Tibial nerve (tissue), 4 donors: Measurements from ENCODE around the gene FKBP6. TPM values are rescaled to one million over a fixed set of nuclear protein-coding genes. Genes with fewer than 3 reads are reported as not detected.
"Not testable (repeated sequence)": the region's sequence is repeated elsewhere in the genome, so short reads cannot be mapped to it uniquely, and the experiment has no call there.

Source experiments
- DNase-seq, 2 donors: peaks; one replicate each; pipeline ENCODE4 v3.0.0-alpha.2; 2019; ENCODE audit warnings: low spot score in 2 of 2
- H3K27ac ChIP-seq, 4 donors: fragments of 200-600 bp; sonication (generic) in 3 of 4; one replicate each; pipeline ENCODE4 v1.5.1; 2017 to 2019; ENCODE audit warnings: mild to moderate bottlenecking in 1 of 4
- H3K27me3 ChIP-seq, 2 donors: fragments of 200-600 bp; sonication (generic) in 1 of 2; one replicate each; pipeline versions ENCODE4 v1.5.1 to v1.6.0; 2017 to 2019
- H3K36me3 ChIP-seq, 3 donors: fragments of 200-600 bp; sonication (generic); one replicate each; pipeline ENCODE4 v1.5.1; 2018 to 2019
- H3K4me1 ChIP-seq, 4 donors: fragments of 200-600 bp; sonication (generic) in 3 of 4; one replicate each; pipeline ENCODE4 v1.5.1; 2017 to 2019
- H3K4me3 ChIP-seq, 4 donors: fragments of 200-600 bp; sonication (generic) in 3 of 4; one replicate each; pipeline ENCODE4 v1.5.1; 2017 to 2019; ENCODE audit warnings: mild to moderate bottlenecking in 1 of 4, moderate library complexity in 1 of 4
- H3K9me3 ChIP-seq, 4 donors: fragments of 200-600 bp; sonication (generic) in 3 of 4; one replicate each; pipeline ENCODE4 v1.5.1; 2017 to 2019
- CTCF ChIP-seq, 5 experiments: fragments of 200-600 bp in 3 of 5; fragments of 450-650 bp in 2 of 5; sonication (generic) in 3 of 5; IDR thresholded peaks; one replicate each; pipeline ENCODE4 v1.5.1; 2016 to 2019; ENCODE audit warnings: antibody characterized with exemption in 5 of 5, mild to moderate bottlenecking in 3 of 5, moderate library complexity in 2 of 5
- EP300 ChIP-seq, 2 donors: sonication (generic); formaldehyde crosslinking; IDR thresholded peaks; one replicate each; pipeline ENCODE4 v1.6.1; 2017; ENCODE audit warnings: antibody characterized with exemption in 2 of 2, mild to moderate bottlenecking in 1 of 2
- POLR2A ChIP-seq, 2 donors: fragments of 450-650 bp; IDR thresholded peaks; one replicate each; pipeline ENCODE4 v1.6.1; 2017; ENCODE audit warnings: antibody characterized with exemption in 2 of 2, mild to moderate bottlenecking in 2 of 2, moderate library complexity in 2 of 2
- WGBS, 2 donors: methylation state at CpG; one replicate each; pipeline ENCODE4 v1.1.5; 2018; 5-methylcytosine and 5-hydroxymethylcytosine counted together
- total RNA-seq, 4 donors: library from RNA; depleted of rRNA; stranded (reverse); fragments of >200 nt; gene quantifications; one replicate each; pipeline ENCODE4 v1.1.0, GENCODE V29; 2016

The FKBP6 gene
- total RNA-seq, 4 donors from 2014 or later, result not detected

GRCh38 chr7:73369622-73370021, 41.7 kb downstream of the FKBP6 start:
- 83 to 88% methylated on average over 9 of the region's 9 CpGs for WGBS, 2 donors
- peaks cover 0 to 12% (median 0%) of the 10 kb centered on the region in 4 donors for H3K9me3 ChIP-seq
- H3K4me1 ChIP-seq, result no peaks in the 10 kb centered on the region
- no peak overlapping the region for H3K27ac ChIP-seq
- no peak for DNase-seq
- TF ChIP-seq CTCF (IDR thresholded peaks at IDR 0.05) (no peak), EP300 (IDR thresholded peaks at IDR 0.05) (no peak), POLR2A (IDR thresholded peaks at IDR 0.05) (no peak)
- no peak overlapping the region for H3K4me3 ChIP-seq
- H3K27me3 ChIP-seq, result no peaks in the 10 kb centered on the region
- H3K36me3 ChIP-seq, result no peaks in the 10 kb centered on the region

GRCh38 chr7:73373741-73374140, 45.8 kb downstream of the FKBP6 start:
- Histone ChIP-seq H3K27ac (no peak overlapping the region), H3K4me3 (no peak overlapping the region), H3K27me3 (peaks cover 0 to 8% of the 10 kb centered on the region in 2 donors), H3K36me3 (no peaks in the 10 kb centered on the region), H3K9me3 (peaks cover 0 to 22% (median 0%) of the 10 kb centered on the region in 4 donors), H3K4me1 (peaks cover 0 to 6% (median 0%) of the 10 kb centered on the region in 4 donors)
- WGBS, 2 donors, result 86 to 88% methylated on average over 13 of the region's 13 CpGs
- TF ChIP-seq EP300 (IDR thresholded peaks at IDR 0.05) (no peak), POLR2A (IDR thresholded peaks at IDR 0.05) (no peak), CTCF (IDR thresholded peaks at IDR 0.05) (no peak)
- DNase-seq, result no peak

GRCh38 chr7:73376262-73376661, 48.3 kb downstream of the FKBP6 start:
- WGBS, 2 donors, result 71 to 74% methylated on average over 3 to 4 of the region's 4 CpGs
- H3K27me3 ChIP-seq, result peaks cover 0 to 13% of the 10 kb centered on the region in 2 donors

GRCh38 chr7:73376671-73377412, 48.9 kb downstream of the FKBP6 start:
- H3K27ac ChIP-seq, result no peak overlapping the region
- DNase-seq, result no peak
- WGBS, 2 donors, result 83 to 84% methylated on average over 17 to 19 of the region's 20 CpGs
- peaks cover 0 to 13% of the 10 kb centered on the region in 2 donors for H3K27me3 ChIP-seq
- H3K4me1 ChIP-seq, result peaks cover 0 to 6% (median 0%) of the 10 kb centered on the region in 4 donors
- H3K9me3 ChIP-seq, result peaks cover 0 to 17% (median 0%) of the 10 kb centered on the region in 4 donors
- H3K36me3 ChIP-seq, result no peaks in the 10 kb centered on the region
- TF ChIP-seq EP300 (IDR thresholded peaks at IDR 0.05) (no peak), POLR2A (IDR thresholded peaks at IDR 0.05) (no peak), CTCF (IDR thresholded peaks at IDR 0.05) (no peak)
- no peak overlapping the region for H3K4me3 ChIP-seq

More at GRCh38 chr7:73376262-73376661, 48.3 kb downstream of the FKBP6 start:
- H3K9me3 ChIP-seq, result peaks cover 0 to 22% (median 0%) of the 10 kb centered on the region in 4 donors
- H3K27ac ChIP-seq, H3K36me3 ChIP-seq, H3K4me3 ChIP-seq, H3K4me1 ChIP-seq, DNase-seq: not testable (repeated sequence)

GRCh38 chr7:73377413-73378200, 49.6 kb downstream of the FKBP6 start:
- not testable (repeated sequence) for DNase-seq, H3K4me1 ChIP-seq, H3K27ac ChIP-seq, H3K36me3 ChIP-seq
- Histone ChIP-seq H3K4me3 (peak overlapping the region in 1 of 4 donors; percentile 24), H3K9me3 (peaks cover 0 to 13% (median 0%) of the 10 kb centered on the region in 4 donors), H3K27me3 (peaks cover 0 to 13% of the 10 kb centered on the region in 2 donors)
- WGBS, 2 donors, result 3 to 9% methylated on average over 38 to 51 of the region's 68 CpGs
